ENCODE results near the gene LRP1-AS.

The LRP1-AS gene

GRCh38 chr12:57146961-57147944 lies at the start of gene LRP1-AS:
Gene LRP1-AS, minus strand, starts transcription at chr12:57147619.
- no peak for DNase-seq (ENCODE audit: low read depth, low spot score)
- no peak within 1 kb of the TSS for H3K27ac ChIP-seq

- no peak for DNase-seq (ENCODE audit: low read depth, low spot score)
- no peak overlapping the region for H3K27ac ChIP-seq
Measured at GRCh38 chr12:57196956-57197355, 49.5 kb upstream of the LRP1-AS start.

GRCh38 chr12:57196439-57196838 lies 49.0 kb upstream of the LRP1-AS start:
- DNase-seq (ENCODE audit: low read depth, low spot score) = no peak
- no peak overlapping the region for H3K27ac ChIP-seq

GRCh38 chr12:57195611-57196371 lies 48.4 kb upstream of the LRP1-AS start:
- DNase-seq (ENCODE audit: low read depth, low spot score) = no peak
- no peak overlapping the region for H3K27ac ChIP-seq

GRCh38 chr12:57195186-57195585 lies 47.8 kb upstream of the LRP1-AS start:
- no peak overlapping the region for H3K27ac ChIP-seq
- no peak for DNase-seq (ENCODE audit: low read depth, low spot score)

GRCh38 chr12:57194253-57194652 lies 46.8 kb upstream of the LRP1-AS start:
- no peak overlapping the region for H3K27ac ChIP-seq
- no peak for DNase-seq (ENCODE audit: low read depth, low spot score)

GRCh38 chr12:57193706-57194245 lies 46.4 kb upstream of the LRP1-AS start:
- DNase-seq (ENCODE audit: low read depth, low spot score) = no peak
- no peak overlapping the region for H3K27ac ChIP-seq

- no peak for DNase-seq (ENCODE audit: low read depth, low spot score)
- no peak overlapping the region for H3K27ac ChIP-seq
Measured at GRCh38 chr12:57192920-57193319, 45.5 kb upstream of the LRP1-AS start.

- H3K27ac ChIP-seq = no peak overlapping the region
- DNase-seq (ENCODE audit: low read depth, low spot score) = no peak
Measured at GRCh38 chr12:57191410-57191809, 44.0 kb upstream of the LRP1-AS start.

GRCh38 chr12:57190821-57191220 lies 43.4 kb upstream of the LRP1-AS start:
- DNase-seq (ENCODE audit: low read depth, low spot score) = no peak
- H3K27ac ChIP-seq = no peak overlapping the region

GRCh38 chr12:57190037-57190436 lies 42.6 kb upstream of the LRP1-AS start:
- H3K27ac ChIP-seq = no peak overlapping the region
- no peak for DNase-seq (ENCODE audit: low read depth, low spot score)

- H3K27ac ChIP-seq = no peak overlapping the region
- no peak for DNase-seq (ENCODE audit: low read depth, low spot score)
Measured at GRCh38 chr12:57188090-57188425, 40.6 kb upstream of the LRP1-AS start.

- no peak for DNase-seq (ENCODE audit: low read depth, low spot score)
- no peak overlapping the region for H3K27ac ChIP-seq
Measured at GRCh38 chr12:57187222-57188089, 40.0 kb upstream of the LRP1-AS start.

- no peak for DNase-seq (ENCODE audit: low read depth, low spot score)
- H3K27ac ChIP-seq = no peak overlapping the region
Measured at GRCh38 chr12:57185906-57186508, 38.6 kb upstream of the LRP1-AS start.

GRCh38 chr12:57185403-57185802 lies 38.0 kb upstream of the LRP1-AS start:
- H3K27ac ChIP-seq = no peak overlapping the region
- no peak for DNase-seq (ENCODE audit: low read depth, low spot score)

- no peak for DNase-seq (ENCODE audit: low read depth, low spot score)
- no peak overlapping the region for H3K27ac ChIP-seq
Measured at GRCh38 chr12:57183939-57184725, 36.7 kb upstream of the LRP1-AS start.

- H3K27ac ChIP-seq = no peak overlapping the region
- DNase-seq (ENCODE audit: low read depth, low spot score) = no peak
Measured at GRCh38 chr12:57182918-57183575, 35.6 kb upstream of the LRP1-AS start.

- H3K27ac ChIP-seq = no peak overlapping the region
- DNase-seq (ENCODE audit: low read depth, low spot score) = no peak
Measured at GRCh38 chr12:57181561-57182155, 34.2 kb upstream of the LRP1-AS start.

Measured in epithelial cell of prostate (primary cell).